GM18499 (cell line): ENCODE data around the gene CCL4L2.
"Not testable (repeated sequence)": the region's sequence is repeated elsewhere in the genome, so short reads cannot be mapped to it uniquely, and the experiment has no call there.

Experiments used
- ATAC-seq: cut with Tn5 transposase; IDR thresholded peaks from one replicate; pipeline ENCODE4 v1.9.1; 2021; ENCODE audit warnings: moderate number of reproducible peaks; ENCODE audit not compliant: insufficient read depth, unreplicated experiment

Gene CCL4L2

GRCh38 chr17:36194832-36195433 is 15.9 kb upstream of the CCL4L2 start:
- not testable (repeated sequence) for ATAC-seq

DNA sequence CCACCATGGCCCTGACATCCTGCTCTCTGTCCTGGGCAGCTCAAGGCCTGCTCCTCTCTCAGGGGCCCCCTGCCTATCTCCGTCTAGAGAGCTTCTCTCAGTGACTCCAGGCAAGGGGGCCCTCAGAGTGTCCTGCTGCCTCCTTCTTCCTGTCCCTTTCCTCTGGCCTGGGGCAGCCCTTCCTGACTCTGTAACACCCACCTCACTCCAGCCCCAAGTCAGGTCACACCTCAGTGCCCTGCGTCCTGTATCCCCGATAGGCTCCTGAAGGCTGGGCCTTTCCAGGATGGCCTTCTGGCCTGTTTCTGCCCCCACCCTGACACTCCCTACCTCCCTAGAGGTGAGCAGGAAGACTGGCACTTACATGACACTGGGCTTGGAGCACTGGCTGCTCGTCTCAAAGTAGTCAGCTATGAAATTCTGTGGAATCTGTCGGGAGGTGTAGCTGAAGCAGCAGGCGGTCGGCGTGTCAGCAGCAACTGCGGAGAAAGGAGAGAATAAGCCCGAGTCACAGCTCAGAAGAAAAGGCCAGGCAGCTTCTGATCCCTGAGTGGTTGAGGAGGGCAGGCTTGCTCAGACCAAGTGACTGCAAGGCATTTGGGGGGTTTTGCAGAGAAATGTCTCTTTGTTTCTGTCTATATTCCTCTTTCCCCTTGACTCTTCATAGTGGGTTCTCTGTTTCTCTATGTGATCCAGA is 15.3 kb upstream of the CCL4L2 start:
- no peak for ATAC-seq

DNA sequence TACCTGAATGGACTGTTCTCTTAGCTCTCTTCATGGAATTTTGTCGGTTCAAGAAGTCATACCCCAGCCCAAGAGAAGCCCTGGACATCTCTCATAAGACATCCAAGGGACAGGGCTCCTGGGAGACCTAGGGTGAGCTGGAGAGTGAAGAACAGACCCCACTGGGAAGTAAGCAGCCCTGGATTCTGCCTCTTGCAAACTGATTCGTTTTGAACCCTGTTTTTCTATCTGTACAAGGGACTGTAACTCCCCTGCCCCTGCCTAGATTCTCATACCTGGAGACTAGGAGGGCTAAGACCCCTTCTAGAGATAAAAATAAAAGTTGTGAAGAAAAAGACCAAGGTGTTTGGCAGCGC is 14.8 kb upstream of the CCL4L2 start:
- ATAC-seq = no peak

GRCh38 chr17:36197387-36197703 is 13.5 kb upstream of the CCL4L2 start:
- ATAC-seq = no peak

GRCh38 chr17:36198831-36199465 is 11.9 kb upstream of the CCL4L2 start:
- ATAC-seq = no peak

DNA sequence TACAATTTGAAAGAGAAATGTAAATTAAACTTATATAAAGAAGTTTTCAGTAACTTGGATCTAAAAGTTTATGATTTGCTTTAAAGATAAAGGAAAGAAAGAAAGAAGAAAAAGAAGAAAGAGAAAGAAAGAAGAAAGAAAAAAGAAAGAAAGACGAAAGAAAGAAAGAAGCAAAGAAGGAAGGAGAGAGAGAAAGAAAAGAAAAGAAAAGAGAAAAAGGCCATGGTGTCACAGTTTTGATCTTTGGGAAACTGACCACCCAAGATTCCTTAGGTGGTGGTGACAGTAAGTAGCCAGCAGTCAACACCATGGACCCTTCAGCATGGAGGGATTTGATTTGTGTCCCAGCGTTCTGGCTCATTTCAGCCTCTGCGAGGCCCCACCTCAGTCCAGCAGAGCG is 9.8 kb upstream of the CCL4L2 start:
- not testable (repeated sequence) for ATAC-seq

DNA sequence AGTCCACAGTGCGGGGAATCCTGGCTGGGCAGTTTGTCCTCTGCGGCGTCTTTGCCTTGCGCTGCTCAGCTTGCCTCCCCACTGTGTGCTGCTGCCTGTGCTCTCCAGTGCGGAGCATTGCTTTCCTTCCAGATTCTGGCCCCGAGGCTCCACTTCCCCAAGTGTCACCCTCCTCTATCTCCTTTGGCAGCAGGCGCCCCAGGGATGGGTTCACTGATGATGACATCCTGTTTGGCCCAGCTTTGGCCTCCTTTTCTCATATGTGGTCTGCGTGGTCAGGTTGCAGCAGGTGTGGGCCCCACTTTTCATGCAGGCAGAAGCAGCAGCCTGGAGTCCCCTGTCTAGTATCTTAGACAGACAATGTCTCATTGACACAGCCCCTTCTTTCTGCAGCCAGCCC is 9.4 kb upstream of the CCL4L2 start:
- ATAC-seq = not testable (repeated sequence)

DNA sequence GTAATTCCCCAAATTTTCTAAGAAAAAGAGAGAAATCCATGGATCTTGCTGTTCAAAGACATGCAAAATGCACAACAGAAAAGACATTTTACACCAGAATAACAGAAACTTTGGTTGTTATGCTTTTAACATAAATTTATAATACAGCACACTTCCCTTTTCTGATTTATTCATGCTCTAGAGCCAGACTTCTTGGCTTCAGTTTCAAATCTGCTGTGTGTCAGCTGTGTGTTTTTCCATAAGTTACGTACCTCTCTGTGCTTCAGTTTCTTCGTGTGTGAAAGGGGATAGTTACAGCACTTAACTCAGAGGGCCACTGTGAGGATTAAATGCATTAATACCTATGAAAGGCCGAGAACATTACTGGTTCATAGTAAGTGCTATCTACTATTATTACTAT is 7.5 kb upstream of the CCL4L2 start:
- ATAC-seq = no peak

- ATAC-seq = no peak
These were observed 6.0 kb upstream of the CCL4L2 start for GRCh38 chr17:36204724-36205500.

DNA sequence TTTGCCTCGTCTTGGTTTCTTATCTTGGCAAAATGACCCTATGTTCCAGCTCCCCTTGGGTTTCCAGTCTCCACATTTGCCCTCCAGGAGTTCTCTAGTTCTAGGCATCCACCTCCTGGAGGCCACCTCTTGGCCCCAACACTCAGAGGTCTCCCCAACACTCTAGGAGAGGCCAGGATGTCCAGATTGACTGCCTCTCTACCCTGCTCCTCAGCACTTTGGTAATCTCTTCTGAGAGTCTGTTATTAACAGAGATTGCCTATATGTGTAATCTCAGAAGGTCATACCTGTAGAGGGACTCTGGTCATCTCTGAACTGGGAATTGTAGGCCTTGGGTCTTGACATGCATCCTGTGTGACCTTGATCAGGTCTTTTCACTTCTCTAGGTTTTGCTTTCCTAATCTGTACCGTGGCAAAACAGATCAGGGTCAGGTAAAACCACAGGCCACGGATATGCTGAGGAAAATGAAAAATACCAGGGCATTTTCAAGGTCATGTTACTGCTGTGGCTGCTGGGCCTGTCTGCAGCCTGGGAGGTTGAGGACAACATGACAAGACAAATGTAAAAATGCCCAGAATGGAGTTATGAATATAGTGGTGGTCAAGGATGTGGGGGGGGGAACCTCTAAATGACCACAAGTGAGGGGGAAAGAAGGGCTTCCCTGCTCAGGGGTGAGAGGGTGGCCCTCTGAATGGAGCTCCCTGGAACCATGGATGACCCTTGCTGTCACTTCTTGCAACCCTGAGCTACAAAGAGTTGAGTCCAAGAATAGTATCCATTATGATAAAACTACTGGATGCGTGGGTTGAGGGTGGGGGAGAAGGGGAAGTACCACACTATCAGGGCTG is 5.0 kb upstream of the CCL4L2 start:
- no peak for ATAC-seq

DNA sequence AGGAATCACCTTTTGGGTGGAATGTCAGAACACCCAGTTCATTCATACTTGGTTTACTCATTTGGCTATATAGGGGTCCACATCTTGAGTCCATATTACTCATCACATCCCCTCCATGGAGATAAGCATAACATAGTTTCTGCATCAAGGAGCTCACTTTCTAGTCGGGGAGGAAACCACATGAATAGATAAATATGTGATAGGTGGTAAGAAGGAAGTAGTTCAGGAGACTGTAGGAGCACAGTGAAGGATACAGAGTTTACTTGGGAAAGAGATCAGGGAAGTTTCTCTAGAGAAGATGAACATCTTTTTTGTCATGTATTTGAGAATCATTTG is 4.4 kb upstream of the CCL4L2 start:
- not testable (repeated sequence) for ATAC-seq

- ATAC-seq = not testable (repeated sequence)
These were observed 3.5 kb upstream of the CCL4L2 start for GRCh38 chr17:36207383-36207782.

DNA sequence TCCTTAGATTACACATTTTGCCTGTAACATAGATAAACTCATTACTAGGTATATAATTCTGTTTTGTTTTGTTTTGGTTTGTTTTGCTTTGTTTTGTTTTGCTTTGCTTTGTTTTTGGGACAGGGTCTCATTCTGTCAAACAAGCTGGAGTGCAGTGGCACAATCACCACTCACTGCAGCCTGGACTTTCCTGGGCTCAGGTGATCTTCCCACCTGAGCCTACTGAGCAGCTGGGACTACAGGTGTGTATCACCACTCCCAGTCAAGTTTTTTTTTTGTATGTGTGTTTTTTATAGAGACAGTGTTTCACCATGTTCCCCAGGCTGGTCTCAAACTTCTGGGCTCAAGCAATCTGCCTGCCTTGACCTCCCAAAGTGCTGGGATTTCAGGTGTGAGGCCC is 1.3 kb upstream of the CCL4L2 start:
- ATAC-seq = no peak

GRCh38 chr17:36211484-36212271 is 815 bp downstream of the CCL4L2 start:
- not testable (repeated sequence) for ATAC-seq

DNA sequence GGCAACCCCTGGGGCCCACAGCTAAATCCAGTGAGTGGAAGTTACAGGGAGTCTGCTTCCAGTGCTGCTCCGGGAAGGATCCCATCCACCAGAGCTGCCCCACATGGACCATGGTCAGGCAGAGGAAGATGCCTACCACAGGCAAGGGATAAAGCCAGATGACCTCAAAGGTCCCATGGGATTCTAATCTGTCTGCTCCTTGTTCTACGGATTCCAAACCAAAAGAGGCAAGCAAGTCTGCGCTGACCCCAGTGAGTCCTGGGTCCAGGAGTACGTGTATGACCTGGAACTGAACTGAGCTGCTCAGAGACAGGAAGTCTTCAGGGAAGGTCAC is 1.4 kb downstream of the CCL4L2 start:
- ATAC-seq = no peak

GRCh38 chr17:36212966-36213365 is 2.1 kb downstream of the CCL4L2 start:
- ATAC-seq = no peak

- ATAC-seq = no peak
These were observed 2.8 kb downstream of the CCL4L2 start for GRCh38 chr17:36213695-36214094.

- ATAC-seq = no peak
These were observed 4.1 kb downstream of the CCL4L2 start for GRCh38 chr17:36214918-36215317.

DNA sequence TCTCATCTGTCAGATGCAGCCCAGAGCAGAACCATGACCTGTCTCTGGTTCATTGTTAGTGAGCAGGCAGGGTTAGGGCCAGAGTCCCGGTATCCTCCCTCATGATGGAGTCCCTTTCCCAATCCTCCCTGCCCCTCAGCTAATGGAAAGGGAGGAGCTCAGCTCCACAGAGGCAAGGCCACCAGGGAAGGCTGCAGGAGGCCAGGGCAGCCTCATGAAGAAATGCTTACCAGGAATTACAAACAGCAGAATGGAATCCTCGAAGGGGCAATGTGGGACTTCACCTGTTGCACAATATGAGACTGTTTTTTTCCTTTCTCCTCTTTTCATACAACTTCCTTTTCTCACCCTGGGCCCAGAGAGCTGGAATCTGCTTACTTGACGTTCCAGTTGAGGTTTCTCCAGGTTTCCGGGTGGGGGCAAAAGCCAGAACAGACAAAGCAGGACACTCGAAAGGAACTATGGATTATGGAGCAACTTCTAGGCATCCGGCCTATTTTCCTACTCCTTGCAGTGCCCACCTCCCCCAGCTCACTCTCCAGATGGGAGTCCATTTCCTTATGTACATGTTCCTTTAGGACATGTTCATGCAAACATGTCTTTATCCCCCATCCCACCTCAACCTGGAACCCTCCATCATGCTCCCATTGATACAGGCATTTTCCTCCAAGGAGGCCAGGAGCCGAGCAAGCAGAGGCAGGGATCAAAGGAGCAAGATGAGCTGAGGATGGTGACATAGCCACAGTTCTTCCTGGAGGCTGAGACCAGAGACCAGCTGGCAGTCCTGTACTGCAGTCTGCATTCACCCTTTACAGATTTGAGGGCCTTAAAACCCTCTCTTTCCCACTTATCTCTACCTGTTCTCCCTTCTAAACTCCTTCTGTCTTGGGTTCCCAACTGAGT is 4.8 kb downstream of the CCL4L2 start:
- ATAC-seq = not testable (repeated sequence)
